Measurements from ENCODE around the gene MAT1A. TPM values are rescaled to one million over a fixed set of nuclear protein-coding genes. Genes with fewer than 3 reads are reported as not detected.
A peak's percentile ranks its signal among the peaks of the same experiment; 100 is the strongest.
"Not testable (repeated sequence)": the region's sequence is repeated elsewhere in the genome, so short reads cannot be mapped to it uniquely, and the experiment has no call there.

Gene MAT1A
- total RNA-seq, 1 donor from 2014 or later, result 0.63 TPM

- not testable (repeated sequence) for H3K4me1 Mint-ChIP-seq (ENCODE audit: unreplicated experiment); DNase-seq (ENCODE audit: extremely low spot score, unreplicated experiment); H3K36me3 Mint-ChIP-seq; H3K4me3 Mint-ChIP-seq; H3K27me3 Mint-ChIP-seq; H3K27ac Mint-ChIP-seq; H3K9me3 Mint-ChIP-seq
- TF ChIP-seq CTCF (conservative IDR thresholded peaks at IDR 0.05), result peak; percentile 22
Observed at GRCh38 chr10:80236457-80236856, 53.0 kb downstream of the MAT1A start.

- not testable (repeated sequence) for H3K4me1 Mint-ChIP-seq (ENCODE audit: unreplicated experiment); H3K27me3 Mint-ChIP-seq; DNase-seq (ENCODE audit: extremely low spot score, unreplicated experiment); H3K36me3 Mint-ChIP-seq; H3K27ac Mint-ChIP-seq; H3K4me3 Mint-ChIP-seq; H3K9me3 Mint-ChIP-seq
Observed at GRCh38 chr10:80234331-80235235, 54.9 kb downstream of the MAT1A start.

GRCh38 chr10:80233871-80234270 lies 55.6 kb downstream of the MAT1A start:
- DNase-seq (ENCODE audit: extremely low spot score, unreplicated experiment); H3K27me3 Mint-ChIP-seq; H3K27ac Mint-ChIP-seq; H3K36me3 Mint-ChIP-seq; H3K4me1 Mint-ChIP-seq (ENCODE audit: unreplicated experiment); H3K4me3 Mint-ChIP-seq; H3K9me3 Mint-ChIP-seq: not testable (repeated sequence)

GRCh38 chr10:80226723-80227122 lies 62.7 kb downstream of the MAT1A start:
- H3K4me1 Mint-ChIP-seq (ENCODE audit: unreplicated experiment); H3K36me3 Mint-ChIP-seq; H3K27ac Mint-ChIP-seq; H3K4me3 Mint-ChIP-seq; DNase-seq (ENCODE audit: extremely low spot score, unreplicated experiment); H3K9me3 Mint-ChIP-seq; H3K27me3 Mint-ChIP-seq: not testable (repeated sequence)

- DNase-seq (ENCODE audit: extremely low spot score, unreplicated experiment); H3K4me1 Mint-ChIP-seq (ENCODE audit: unreplicated experiment); H3K27me3 Mint-ChIP-seq; H3K9me3 Mint-ChIP-seq; H3K27ac Mint-ChIP-seq; H3K36me3 Mint-ChIP-seq; H3K4me3 Mint-ChIP-seq: not testable (repeated sequence)
Observed at GRCh38 chr10:80223031-80223419, 66.4 kb downstream of the MAT1A start.

Other genes starting within 250 kb of the MAT1A start
- gene TMEM254, start 211.0 kb downstream of the MAT1A start, total RNA-seq (ENCODE audit: low replicate concordance), result 31.6 and 39.6 TPM in 2 replicates
- gene PLAC9, start 156.9 kb downstream of the MAT1A start, total RNA-seq (ENCODE audit: low replicate concordance), result 8.2 TPM in 1 of 2 replicates, not detected in the other
- gene ANXA11, start 84.1 kb downstream of the MAT1A start, total RNA-seq (ENCODE audit: low replicate concordance), result 122 and 248 TPM in 2 replicates
- gene DYDC1, start 67.1 kb upstream of the MAT1A start, total RNA-seq (ENCODE audit: low replicate concordance), result 0.46 TPM in 1 of 2 replicates, not detected in the other
- 1.1 TPM in 1 of 2 replicates, not detected in the other for gene DYDC2, start 67.1 kb upstream of the MAT1A start, total RNA-seq (ENCODE audit: low replicate concordance)
- gene PRXL2A, start 118.9 kb upstream of the MAT1A start, total RNA-seq (ENCODE audit: low replicate concordance), result 73.5 and 89.2 TPM in 2 replicates
- 111 and 159 TPM in 2 replicates for gene TSPAN14, start 164.7 kb upstream of the MAT1A start, total RNA-seq (ENCODE audit: low replicate concordance)
- 0.07 and 0.10 TPM in 2 replicates for gene SH2D4B, start 248.2 kb upstream of the MAT1A start, total RNA-seq (ENCODE audit: low replicate concordance)

All from type B pancreatic cell (in vitro differentiated cells).